Endothelial cell of hepatic sinusoid (primary cell): Measurements from ENCODE around the gene SECISBP2.
"Not testable (repeated sequence)": the region's sequence is repeated elsewhere in the genome, so short reads cannot be mapped to it uniquely, and the experiment has no call there.

Experiments
- in situ Hi-C: cut with HindIII; loops from 2 replicates; pipeline ENCODE4 v1.10.0; 2017; ENCODE audit warnings: low sequenced_read_pairs

Gene SECISBP2

DNA sequence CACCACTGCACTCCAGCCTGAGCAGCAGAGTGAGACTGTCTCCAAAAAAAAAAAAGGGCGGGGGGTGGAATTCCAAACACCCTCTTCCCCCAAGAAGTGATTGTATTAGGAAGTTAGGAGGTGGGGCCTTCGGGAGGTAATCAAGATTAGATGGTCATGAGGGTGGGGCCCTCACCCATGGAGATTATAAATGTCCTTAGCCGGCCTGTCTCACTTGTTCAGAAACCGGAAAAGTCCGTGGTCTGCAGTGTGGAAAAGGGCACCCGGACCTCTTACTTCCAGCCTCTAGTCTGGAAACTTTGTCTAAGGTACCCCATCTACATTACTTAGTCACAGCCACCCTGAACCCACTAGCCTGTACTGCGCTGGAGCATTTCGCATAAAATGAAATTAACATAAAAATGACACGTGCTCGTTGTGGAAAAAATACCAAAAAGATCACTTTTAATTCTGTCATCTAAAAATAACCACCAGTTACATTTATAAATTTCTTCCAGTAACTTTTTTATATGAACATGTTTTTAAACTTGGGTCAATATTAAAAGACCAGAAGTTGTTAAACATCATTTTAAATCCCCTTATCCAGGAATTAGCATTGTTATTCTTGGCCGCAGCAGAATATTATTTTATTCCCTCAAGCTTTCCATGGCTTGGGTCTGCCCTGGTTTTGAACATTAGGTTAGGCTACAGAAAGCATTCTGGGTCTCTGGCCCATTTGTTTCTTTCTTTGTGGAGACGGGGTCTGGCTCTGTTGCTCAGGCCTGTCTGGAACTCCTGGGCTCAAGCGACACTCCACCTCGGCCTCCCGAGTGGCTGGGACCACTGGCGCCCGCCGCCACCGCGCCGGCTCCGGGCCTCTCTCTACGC, 8.5 kb upstream of the SECISBP2 start:
- in situ Hi-C loops, result loop anchor here (10.0 kb wide), 1 partner anchor 65 kb away; no protein-coding TSS in a partner anchor

DNA sequence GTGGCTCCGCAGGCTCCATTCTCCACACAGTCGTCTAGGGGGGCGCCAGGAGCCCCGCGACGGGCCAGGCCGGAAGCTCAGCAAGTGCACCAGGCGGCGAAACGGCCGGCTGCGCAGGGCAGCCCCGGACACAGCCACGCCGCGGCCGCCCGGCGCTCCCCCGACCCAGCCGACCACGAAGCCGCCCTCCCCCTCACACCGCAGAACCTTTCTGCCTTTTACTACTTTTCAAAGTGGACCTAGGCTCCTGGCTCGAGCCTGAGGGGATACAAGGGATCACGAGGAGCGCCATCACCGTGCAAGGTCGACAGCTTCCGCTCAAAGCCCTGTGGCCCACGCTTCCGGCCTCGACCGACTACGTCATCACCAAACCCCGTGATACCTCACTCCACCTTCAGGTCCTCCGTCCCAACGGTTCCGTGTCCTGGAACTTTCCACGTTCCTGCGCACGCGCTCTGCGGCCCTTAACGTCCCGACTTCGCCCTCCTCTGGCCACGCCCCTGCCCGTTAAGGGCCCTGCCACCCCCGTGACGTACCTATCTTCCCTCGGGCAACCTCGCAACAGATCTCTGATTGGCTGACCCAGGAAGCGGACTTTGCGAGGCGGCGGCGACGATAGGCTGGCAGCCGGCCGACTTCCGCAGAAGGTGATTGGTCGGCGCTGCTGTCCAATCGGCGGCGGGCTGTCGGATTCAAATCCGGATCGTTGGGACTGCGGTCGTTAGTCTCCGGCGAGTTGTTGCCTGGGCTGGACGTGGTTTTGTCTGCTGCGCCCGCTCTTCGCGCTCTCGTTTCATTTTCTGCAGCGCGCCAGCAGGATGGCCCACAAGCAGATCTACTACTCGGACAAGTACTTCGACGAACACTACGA, 7.6 kb upstream of the SECISBP2 start, which contains the start of gene CKS2:
Gene CKS2 (plus strand): TSS at position 721 of the 871 bp plus-strand sequence. CDS start 98 bp downstream, at position 819.
- in situ Hi-C loops, result loop anchor here (10.0 kb wide), 1 partner anchor 64 kb away; no protein-coding TSS in a partner anchor

DNA sequence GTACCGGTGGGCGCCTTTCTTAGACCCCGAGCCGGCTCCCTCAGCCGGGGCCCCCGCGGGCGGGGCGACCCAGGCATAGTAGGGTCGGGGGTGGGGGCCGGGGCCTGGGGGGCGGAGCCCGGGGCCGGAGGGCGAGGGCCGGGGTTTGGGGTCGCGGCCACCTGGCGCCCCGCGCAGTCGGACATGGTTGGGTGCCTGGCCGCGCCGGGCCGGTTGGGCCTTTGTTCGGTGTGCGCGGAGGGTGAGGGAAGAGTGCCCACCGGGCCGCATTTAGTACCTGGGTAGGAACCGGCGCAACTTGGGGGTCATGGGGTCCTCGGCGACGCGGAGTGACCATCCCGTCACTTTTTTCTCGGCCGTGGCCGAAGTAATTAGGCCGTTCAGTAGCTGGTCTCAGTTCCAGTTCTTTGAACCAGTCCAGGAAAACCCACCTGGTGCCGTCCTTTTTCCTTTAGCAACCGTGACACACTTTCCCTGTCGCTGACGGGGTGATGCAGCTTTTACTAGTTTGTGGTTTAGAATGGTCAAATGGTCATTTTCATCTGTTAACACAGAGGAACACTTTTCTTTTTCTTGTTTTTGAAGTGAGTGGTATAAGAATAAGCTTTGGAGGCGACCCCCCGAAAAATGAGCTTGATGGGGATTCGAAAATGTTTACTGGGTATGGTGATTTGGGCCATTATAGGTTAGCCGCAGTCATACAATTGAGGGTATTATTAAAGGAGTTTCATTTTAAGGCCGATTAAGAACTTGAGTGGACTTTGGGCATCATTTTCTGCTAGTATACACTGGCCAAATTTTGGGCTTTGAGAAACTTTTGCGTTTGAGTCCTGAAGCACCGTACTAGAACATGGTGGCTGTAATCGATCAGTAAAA, 6.7 kb upstream of the SECISBP2 start:
- in situ Hi-C loops, result loop anchor here (10.0 kb wide), 1 partner anchor 63 kb away; no protein-coding TSS in a partner anchor

DNA sequence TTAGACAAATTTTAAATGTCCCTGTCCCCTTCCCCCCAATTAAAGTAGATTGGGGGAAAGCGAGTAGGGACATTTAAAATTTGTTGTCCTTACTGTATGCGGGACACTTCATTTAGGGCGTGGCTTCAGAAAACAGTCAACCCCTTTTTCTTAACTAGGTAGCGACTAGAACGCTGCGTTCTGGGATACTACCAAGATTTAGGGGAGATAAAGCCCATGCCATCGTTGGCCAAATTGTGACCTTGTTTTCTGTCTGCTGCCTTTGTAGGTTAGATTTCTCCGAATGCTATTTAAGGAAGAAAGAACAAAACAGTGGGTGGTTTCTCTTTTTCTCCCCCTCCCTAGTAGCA, 6.1 kb upstream of the SECISBP2 start:
- in situ Hi-C loops, result loop anchor here (10.0 kb wide), 1 partner anchor 63 kb away; no protein-coding TSS in a partner anchor

DNA sequence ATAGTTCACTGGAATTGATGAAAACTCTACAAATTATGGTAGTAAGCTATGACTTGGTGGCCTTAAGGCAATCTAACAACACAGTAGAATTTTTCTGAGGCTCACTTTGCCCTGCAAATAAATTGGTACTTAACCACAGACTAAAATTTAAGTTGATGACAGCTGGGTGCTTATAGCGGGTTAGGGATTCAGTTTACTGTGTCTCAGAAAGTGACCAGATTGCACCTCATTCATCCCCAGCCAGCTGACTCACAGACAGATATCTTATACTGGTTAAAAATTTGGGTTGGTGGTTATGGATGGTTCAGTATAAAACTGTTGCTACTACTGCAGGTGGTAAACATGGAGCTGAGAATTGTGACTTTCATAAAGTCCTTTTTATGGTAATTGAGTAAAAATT, 4.5 kb upstream of the SECISBP2 start:
- in situ Hi-C loops, result loop anchor here (10.0 kb wide), 1 partner anchor 61 kb away; no protein-coding TSS in a partner anchor

DNA sequence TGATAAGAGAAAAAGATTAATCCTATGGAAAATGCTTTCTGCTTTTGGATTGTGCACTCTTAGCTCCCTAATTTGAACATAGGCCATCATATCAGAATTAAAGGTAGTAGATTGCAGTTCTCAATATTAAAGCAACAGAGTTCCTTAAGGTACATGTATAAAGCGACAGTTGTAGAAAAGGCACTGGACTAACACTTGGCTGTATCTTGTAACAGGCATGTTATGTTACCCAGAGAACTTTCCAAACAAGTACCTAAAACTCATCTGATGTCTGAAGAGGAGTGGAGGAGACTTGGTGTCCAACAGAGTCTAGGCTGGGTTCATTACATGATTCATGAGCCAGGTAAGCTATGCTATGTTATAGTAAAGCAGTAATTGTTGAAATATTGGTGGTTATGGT, 3.3 kb upstream of the SECISBP2 start:
- in situ Hi-C loops, result loop anchor here (10.0 kb wide), 1 partner anchor 60 kb away; no protein-coding TSS in a partner anchor

DNA sequence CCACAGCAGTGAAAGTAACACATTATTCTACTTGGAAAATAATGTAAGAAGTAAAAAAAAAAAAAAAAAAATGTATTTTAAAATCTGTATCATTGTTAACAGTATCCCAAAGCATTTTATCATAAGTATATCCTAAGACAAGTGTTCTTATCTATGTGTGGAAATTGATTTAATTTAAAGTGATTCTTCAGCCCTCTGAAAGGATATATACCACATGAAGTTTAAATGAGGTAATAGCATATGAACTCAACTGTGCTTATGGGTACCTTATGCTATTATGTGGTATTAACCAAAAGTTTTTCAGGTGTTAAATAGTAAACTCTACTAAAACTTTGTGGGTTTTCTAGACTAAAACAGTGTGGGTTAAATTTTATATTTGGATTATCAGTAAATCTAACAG, 2.8 kb upstream of the SECISBP2 start:
- in situ Hi-C loops, result loop anchor here (10.0 kb wide), 1 partner anchor 59 kb away; no protein-coding TSS in a partner anchor

GRCh38 chr9:89317282-89317681, 1.0 kb upstream of the SECISBP2 start:
- in situ Hi-C loops, result loop anchor here (10.0 kb wide), 1 partner anchor 58 kb away; no protein-coding TSS in a partner anchor

DNA sequence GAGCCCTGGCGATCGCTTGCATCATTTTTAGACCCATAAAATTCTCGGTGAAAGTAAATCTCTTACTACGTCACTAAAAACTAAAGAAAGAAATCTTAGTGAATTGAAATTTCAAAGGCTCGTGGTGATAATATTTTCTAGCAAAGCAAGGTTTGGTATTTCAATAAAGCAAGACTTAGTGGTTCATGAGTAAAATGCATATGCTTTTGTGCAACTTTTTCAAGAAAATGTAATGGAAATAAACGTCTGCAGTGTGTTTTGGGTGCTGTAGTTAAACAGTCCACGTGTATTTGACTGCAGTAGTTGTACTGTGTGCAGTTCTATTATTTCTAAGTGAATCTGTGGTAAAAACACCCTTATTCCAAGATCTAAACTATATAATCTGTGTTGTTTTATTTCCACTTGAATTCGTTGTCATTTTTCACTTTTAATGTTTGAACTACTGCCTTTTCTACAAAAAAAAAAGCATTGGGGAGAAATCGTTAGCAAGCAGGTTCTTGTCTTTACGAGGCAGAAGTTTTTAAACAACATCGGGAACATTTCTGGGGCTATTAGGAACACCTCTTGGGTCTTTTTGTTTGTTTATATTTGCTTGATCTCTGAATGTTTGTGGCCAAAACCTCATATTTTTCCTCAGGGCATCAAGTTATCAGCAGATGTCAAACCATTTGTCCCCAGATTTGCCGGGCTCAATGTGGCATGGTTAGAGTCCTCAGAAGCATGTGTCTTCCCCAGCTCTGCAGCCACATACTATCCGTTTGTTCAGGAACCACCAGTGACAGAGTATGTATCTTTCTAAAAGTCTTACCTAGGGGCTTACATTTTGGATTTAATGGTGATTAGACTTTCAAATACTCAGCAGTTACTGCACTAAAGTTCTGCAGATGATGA, 960 bp downstream of the SECISBP2 start:
- in situ Hi-C loops, result loop anchor here (10.0 kb wide), 1 partner anchor 56 kb away; no protein-coding TSS in a partner anchor

DNA sequence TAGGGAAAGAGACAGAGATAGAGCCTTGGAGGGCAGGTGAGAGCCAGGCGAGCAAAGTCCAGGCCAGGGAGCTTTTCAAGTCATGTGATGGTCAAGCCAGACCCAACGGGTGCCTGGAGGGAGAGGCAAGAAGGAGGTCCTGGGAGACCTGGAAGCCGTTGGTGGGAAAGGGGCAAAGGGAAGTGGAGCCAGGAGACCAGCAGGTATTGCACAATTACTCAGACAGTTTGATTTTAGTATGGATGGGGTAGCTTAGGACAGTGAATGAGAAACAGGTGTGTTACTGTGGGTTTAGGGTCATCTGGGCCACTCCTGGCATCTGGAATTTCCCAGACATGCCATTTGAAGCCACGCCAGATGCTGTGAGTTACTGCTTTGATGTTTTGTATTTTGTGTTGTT, 5.1 kb downstream of the SECISBP2 start:
- in situ Hi-C loops, result no loop called here

GRCh38 chr9:89325733-89326132, 7.4 kb downstream of the SECISBP2 start:
- in situ Hi-C loops, result no loop called here

- in situ Hi-C loops, result no loop called here
Measured at GRCh38 chr9:89328064-89328463, 9.8 kb downstream of the SECISBP2 start.

GRCh38 chr9:89329917-89330316, 11.6 kb downstream of the SECISBP2 start:
- in situ Hi-C loops, result no loop called here

- in situ Hi-C loops, result no loop called here
Measured at GRCh38 chr9:89330513-89330912, 12.2 kb downstream of the SECISBP2 start.

GRCh38 chr9:89339807-89340206, 21.5 kb downstream of the SECISBP2 start:
- in situ Hi-C loops, result no loop called here

- in situ Hi-C loops, result no loop called here
Measured at GRCh38 chr9:89340332-89340731, 22.0 kb downstream of the SECISBP2 start.

DNA sequence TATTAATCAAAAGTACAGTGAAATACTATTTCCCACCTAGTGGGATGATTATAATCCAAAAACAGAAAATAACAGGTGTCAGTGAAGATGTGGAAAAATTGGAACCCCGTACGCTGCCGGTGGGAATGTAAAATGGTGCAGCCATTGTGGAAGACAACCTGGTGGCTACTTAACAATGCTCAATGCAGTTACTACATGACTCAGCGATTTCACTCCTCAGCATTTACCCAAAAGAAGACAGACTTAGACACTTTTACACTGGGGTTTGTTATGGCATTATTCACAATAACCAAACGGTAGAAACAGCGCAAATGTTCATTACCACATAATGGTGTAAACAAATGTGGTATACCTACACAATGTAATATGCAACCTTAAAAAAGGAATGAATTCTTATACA, 23.9 kb downstream of the SECISBP2 start:
- in situ Hi-C loops, result no loop called here

GRCh38 chr9:89342948-89343347, 24.6 kb downstream of the SECISBP2 start:
- in situ Hi-C loops, result no loop called here

GRCh38 chr9:89343812-89344211, 25.5 kb downstream of the SECISBP2 start:
- in situ Hi-C loops, result not testable (repeated sequence)
